Hematopoietic multipotent progenitor cell treated with erythropoietin and hydrocortisone succinate and interleukin-3 and kit ligand, for 15 days (in vitro differentiated cells): ENCODE measurements around the gene DDX47.
"Not testable (repeated sequence)": the region's sequence is repeated elsewhere in the genome, so short reads cannot be mapped to it uniquely, and the experiment has no call there.

Source experiments
- DNase-seq: peaks from one replicate; pipeline ENCODE4 v3.0.0-alpha.2; 2015; ENCODE audit warnings: low spot score

The DDX47 gene

DNA sequence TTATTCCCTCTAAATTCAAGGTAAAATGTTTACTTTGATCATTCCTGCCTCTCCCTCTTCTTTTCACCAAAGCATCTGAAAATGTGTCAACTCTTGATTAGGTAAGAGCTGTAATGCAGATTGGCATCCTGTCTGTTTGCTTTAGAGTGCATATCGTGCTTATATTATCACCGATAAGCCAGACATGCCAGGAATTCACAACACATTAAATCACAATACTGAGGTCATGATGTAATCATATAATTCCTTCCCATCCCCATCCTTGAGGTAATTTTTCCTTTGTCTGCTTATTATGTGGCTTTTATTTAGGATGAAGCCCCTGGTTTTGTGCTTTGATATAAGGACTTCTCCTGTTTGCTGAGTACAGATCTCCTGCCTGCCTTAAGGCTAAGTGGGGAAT is 10.2 kb downstream of the DDX47 start:
- no peak for DNase-seq

DNA sequence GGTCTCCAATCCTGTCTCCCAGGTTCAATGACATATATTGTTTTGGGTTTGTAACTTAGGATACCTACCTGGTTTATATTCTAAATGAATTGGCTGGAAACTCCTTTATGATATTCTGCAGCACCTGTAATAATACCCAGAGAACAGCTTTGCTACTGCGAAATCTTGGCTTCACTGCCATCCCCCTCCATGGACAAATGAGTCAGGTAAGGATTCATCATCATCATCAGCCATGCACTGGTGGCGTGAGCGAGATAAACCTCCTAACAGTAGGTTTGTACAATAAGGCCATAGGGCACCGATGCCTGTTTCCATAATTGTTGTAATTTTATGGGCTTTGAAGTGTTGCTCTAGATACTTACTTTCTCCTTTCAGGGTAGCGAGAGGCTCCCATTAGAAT is 10.7 kb downstream of the DDX47 start:
- no peak for DNase-seq

DNA sequence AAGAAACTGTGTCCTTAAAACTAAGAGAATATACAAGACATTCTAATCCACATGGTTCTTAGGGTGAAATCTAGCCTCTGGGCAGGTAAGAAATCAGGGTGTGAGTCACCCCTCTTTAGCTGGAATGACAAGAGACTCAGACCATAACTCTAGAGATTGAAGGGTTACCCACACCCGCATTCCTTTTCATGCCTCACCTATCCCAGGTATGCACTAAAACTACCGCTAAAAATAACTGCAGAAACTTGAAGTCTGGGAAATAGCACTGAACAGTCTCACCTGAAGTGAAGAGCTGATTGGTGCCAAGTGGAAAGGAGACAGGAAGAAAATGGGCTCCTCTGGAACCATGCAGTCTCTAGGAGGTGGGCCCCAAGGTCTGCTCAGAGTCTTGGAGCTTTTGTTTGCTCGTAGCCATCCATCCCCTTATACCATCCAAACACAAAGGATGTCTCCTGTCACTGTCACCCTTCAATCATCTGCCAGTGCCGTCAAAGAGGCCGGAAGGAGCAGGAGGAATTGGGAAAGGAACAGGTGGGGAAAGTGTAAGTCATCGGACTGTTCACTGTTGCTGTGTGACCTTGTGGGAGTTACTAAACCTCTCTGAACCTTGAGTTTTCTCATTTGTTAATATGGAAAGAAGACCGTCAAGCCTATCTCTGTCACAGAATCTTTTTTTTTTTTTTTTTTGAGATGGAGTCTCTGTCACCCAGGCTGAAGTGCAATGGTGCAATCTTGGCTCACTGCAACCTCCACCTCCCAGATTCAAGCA is 22.4 kb downstream of the DDX47 start:
- no peak for DNase-seq

DNA sequence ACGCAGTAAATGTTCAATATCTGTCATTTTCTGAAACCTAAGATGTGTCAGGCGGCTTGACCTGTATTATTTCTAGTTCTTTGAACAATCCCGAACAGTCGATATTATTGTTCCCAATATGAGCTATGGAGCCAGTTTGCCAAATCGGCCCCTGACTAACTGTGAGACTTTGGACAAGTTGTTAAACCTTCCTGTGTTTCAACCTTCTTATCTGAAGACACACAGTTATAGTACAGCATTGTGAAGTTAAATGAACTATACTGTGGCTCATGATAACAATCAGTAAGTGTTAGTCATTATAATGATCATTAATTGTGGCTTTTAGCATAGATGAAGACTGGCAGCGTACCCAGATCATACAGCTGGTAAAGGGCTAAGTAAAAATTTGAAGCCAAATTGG is 23.4 kb downstream of the DDX47 start:
- DNase-seq, result no peak

DNA sequence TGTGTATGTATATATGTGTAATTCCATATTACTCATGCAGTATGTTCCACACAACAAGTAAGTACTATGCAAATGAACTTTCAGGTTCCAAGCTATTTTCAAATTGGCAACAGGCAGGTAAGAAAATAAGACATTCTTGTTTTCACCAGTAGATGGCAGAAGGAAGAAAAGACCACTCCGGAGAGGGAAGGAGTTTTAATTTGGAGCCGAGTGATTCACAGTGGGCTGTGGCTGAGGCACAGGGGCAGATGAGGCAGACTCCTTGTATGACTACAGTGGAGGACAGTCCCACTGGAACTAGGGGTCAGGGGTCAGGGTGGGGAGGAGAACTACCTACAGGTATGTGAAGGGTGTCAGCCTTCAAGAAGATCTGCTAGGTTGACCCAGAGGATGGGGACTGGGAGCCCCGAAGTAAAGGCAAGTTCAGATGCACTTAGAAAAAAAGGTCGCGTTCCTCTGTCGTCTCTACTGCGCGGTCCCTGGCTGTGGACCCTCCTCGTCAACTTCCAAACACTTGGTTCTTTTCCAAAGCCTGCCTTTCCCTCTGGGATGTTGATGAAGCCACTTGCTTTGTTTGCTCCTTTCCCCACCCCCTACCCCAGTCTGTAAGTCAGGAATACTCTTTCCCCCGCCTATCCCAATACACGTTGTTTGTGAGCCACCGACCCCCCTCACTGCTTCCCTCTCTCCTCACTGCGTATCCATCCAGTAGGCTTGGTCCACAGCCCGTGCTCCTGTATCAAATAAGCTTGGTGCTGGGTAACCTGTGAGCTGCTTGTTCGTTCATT is 24.1 kb downstream of the DDX47 start:
- peak; percentile 56 for DNase-seq

DNA sequence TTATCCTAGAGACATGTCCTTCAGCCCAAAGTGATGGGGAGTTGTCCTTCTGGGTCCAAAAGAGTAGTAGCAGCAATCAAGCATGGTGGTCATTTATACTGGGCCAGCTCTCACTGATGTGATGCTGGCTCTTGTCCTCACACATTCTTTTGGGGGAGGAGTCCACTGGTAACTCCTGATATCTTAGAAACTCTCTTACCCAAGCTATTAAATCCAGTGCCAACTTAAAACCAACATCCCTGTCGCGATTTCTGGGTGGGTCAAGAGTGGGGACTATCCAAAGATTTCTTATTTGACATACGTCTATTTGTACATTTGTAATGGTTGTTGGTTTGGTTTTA is 24.6 kb downstream of the DDX47 start:
- no peak for DNase-seq

DNA sequence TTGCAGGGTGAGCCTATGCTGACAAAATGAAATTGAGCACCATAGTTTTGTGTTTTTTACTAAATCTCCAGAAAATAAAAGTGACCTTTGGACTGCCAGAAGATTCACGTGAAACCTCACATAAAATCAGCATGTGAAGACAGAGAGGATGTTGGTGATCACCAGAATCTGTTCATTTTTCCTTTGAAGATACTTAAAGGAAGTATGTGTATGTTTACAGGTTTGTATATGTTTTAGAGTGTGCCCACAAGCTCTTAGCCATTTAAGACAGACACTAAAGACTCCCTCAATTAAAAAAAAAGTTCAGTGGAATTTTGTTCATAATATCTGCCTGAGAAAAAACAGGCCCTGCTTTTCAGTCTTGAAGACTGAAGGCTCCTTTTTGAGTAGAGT is 25.9 kb downstream of the DDX47 start:
- DNase-seq, result no peak

DNA sequence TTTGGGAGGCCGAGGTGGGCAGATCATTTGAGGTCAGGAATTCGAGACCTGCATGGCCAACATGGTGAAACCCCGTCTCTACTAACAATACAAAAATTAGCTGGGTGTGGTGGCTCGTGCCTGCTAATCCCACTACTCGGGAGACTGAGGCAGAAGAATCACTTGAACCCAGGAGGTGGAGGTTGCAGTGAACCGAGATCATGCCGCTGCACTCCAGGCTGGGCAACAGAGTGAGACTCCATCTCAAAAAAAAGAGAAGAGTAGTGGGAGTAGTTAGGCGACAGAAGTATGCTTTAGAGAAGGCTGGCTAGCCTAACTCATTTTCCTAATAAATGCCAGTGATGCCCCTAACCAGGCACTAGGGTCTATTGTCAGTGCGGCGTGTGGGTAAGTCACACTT is 26.3 kb downstream of the DDX47 start:
- not testable (repeated sequence) for DNase-seq

DNA sequence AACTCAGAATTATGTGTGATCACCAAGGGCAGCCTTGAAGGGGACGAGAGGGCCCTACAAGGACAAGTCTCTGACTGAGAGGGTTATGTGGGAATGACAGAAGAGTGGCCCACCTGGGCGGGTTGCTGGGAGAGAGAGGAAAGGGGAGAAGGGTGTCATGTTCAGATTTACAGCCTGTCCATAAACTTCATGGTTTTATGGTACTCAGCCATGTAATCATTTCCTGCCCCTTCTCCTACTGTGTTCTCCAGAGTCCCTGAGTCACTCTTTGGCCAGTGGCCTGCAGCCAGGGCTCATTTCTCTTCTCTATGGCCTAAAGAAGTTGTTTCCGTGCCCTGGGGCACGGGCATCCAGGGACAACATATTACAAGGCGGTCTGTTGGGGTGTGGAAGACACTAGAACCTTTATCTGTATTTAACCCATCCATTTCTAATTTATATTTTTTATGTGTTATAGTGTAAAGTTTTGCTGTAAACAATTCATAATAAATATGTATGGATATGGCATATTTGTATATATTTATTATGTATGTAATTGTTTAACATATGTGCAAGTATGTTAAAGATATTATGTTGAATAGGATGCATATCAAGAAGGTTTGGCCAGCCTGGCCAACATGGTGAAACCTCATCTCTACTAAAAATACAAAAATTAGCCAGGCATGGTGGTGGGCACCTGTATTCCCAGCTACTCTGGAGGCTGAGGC is 26.9 kb downstream of the DDX47 start:
- no peak for DNase-seq

DNA sequence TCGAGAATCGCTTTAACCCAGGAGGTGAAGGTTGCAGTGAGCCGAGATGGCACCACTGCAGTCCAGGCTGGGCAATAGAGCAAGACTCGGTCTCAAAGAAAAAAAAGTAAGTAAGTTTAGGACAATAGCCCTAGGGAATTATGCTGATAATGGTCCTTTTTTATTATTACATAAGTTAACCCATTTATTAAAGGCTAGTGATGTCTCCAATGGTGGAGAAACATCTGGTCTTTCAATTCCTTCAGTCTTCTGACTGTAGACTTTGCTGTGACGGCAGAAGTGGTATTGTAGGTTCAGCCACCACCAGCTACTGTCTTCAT is 27.4 kb downstream of the DDX47 start:
- no peak for DNase-seq

DNA sequence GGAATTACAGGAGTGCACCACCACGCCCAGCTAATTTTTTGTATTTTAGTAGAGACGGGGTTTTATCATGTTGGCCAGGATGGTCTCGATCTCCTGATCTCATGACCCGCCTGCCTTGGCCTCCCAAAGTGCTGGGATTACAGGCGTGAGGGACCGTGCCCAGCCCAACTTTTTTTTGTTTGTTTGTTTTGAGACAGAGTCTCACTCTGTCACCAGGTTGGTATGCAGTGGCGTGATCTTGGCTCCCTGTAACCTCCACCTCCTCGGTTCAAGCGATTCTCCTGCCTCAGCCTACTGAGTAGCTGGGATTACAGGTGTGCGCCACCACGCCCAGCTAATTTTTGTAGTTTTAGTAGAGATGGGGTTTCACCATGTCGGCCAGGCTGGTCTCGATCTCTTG is 28.3 kb downstream of the DDX47 start:
- not testable (repeated sequence) for DNase-seq

DNA sequence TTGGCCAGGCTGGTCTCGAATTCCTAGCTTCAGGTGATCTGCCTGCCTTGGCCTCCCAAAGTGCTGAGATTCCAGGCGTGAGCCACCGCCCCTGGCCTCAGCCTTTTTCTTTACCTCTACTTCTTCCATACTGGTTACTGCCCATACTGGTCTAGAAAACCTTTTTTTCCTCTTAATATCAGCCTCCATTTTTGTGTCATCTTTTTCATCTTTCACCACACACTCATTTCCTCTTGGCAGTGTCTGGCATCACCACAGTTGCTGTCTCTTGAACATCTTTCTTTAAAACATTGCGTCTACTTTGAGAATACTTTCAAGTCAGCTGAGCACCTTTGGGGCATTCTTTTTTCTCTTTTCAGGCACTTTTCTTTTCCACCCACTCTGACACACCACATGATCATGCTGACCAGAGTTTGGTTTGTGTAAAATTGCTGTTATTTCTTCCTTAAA is 32.7 kb downstream of the DDX47 start:
- no peak for DNase-seq

DNA sequence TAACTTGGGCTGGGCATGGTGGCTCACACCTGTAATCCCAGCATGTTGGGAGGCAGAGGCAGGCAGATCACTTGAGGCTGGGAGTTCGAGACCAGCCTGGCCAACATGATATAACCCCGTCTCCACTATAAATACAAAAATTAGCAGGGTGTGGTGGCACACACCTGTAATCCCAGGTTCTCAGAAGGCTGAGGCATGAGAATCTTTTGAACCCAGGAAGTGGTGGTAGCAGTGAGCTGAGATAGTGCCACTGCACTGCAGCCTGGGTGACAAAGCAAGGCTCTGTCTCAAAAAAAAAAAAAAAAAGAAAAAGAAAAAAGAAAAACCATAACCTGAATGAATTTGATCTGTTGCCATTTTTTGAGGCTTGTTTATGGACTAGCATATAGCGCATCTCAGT is 33.6 kb downstream of the DDX47 start:
- DNase-seq, result not testable (repeated sequence)

DNA sequence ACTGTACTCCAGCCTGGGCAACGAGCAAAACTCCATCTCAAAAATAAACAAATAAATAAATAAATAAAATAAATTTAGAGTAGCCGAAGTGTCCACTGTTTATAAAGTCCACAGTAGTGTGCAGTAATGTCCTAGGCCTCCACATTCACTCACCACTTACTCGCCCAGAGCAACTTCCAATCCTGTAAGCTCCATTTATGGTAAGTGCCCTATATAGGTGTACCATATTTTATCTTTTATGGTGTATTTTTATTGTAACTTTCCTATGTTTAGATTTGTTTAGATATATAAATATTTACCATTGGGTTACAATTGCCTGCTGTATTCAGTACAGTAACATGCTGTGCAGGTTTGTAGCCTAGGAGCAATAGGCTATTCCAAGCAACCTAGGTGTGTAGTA is 40.3 kb downstream of the DDX47 start:
- DNase-seq, result no peak

DNA sequence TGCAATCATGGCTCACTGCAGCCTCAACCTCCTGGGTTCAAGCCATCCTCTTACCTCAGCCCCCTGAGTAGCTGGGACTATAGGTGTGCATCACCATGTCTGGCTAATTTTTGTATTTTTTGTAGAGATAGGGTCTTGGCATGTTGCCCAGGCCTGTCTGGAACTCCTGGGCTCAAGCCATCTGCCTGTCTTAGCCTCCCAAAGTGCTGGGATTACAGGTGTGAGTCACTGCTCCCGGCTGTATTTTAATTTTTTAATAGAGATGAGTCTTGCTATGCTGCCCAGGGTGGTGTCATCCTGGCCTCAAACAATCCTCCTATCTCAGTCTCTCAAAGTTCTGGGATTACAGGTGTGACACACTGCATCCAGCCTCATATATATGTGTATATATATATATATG is 46.5 kb downstream of the DDX47 start:
- DNase-seq, result no peak

DNA sequence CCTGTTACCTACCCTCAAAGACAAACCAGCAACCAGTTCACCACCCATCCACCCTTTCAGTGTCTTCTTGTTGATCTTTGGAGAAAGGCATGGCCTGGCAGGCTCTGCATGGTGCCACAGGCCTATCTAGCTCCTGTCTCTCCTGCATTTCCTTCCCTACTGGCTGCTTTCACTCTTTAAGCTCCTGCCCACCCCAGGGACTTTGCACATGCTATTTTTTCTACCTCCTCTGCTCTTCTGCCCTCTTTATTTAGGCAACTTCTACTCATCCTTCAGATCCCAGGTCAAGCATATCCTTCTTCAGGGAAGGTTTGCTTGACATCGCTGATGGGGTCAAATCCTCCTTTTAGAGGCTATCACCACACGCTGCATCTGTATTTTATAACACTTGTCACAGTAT is 51.1 kb downstream of the DDX47 start:
- DNase-seq, result no peak

DNA sequence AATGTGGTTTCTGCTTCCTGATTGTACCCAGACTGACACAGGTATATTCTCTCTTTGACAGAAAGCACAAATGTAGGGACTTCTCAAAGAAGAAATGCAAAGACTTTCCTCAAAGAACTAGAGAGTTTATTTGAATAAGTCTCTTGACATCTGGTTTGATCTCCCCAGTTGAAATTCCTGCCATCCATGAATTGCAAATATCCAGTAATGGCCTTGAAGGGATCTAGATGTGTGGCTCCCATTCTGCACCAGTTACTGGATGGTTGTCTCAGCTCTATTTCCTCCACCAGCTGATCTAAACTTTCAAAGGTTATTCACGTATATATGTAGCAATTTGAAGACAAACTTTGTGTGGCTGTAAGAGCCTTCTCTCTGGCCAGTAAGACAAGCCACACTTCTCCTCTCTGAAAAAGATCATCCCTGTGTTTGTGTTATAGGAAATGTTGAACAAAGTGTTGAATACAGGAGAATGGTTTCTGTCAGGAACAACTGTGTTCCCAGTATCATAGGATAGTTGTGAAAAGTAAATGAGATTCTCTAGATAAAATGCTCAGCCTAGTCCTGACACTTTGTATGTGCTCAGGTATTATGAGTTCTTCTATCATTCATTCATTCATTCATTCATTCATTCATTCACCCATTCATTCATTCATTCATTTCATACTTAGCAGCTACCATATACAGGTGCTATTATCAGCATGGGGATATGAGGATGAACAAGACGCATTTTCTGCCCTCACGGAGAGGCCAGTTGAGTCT is 55.5 kb downstream of the DDX47 start:
- no peak for DNase-seq

DNA sequence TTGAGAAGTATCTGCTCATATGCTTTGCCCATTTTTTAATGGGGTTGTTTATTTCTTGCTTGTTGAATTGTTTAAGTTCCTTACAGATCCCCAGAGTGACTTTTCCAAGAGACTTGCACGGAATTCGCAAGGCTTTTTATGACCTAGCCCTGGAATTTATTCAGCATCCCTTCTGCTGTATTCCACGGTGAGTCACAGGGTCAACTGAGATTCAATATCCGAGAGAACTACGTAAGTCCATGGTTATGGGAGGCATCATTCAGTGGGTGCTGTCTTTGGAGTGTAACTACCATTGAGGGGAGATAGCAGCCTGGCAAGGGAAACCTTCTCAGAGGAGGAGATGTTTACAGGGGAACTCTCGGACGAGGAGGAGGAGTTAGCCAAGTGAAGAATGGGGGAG is 57.3 kb downstream of the DDX47 start:
- no peak for DNase-seq

DNA sequence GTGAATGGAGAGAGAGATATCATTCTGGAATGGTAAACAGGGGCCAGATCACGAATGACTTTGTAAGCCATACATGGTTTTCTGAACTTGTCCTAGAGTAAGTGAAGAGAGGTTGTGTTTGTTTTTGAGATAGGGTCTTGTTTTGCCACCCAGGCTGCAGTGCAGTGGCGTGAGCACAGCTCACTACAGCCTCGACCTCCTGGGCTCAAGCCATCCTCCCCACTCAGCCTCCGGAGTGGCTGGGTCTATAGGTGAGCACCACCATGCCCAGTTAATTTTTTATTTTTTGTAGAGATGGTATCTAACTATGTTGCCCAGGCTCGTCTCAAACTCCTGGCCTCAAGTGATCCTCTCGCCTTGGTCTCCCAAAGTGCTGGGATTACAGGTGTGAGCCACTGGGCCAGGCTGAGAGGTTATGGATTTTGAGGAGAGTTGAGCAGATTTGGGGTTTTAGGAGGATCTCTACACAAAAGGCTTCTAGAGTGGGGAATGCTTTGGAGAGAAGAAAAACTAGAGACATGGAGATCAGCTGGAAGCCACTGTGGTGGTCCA is 58.5 kb downstream of the DDX47 start:
- DNase-seq, result no peak

DNA sequence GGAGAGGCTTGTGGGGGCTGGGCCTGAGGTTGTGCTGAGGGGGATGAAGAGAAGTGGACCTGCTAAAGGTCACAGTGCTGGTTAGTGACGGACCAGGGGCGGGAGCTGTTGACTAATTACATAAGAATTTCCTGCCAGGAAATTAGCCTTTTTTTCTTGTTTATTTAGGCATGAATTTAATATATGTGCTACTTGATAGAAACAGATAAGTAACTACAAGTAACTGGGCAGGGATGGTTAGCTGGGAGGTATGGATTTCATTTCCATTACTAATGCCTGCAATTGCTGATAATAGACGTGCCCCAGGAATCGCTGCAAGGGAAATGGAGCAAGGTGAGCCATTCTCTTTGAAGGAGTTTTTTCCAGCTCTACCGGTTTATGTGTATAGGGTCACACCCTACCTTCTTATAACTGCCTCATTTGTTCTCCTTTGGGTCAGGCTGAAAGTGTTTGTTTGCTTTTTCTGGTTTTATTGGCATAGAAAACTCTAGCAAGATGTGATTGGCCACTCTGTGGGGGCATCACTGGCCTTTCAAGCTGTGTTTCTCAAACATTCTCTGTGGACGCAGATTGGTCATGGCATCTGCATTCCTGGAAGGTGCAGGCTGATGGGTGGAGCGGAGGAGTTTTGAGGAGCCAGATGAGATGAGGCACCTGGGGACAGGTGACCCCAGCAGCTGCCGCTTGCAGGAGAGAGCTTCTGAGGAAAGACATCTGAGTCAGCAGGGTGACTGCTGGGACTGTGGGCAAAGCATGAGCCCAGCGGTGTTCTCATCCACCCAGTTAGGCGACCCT is 59.2 kb downstream of the DDX47 start:
- no peak for DNase-seq

DNA sequence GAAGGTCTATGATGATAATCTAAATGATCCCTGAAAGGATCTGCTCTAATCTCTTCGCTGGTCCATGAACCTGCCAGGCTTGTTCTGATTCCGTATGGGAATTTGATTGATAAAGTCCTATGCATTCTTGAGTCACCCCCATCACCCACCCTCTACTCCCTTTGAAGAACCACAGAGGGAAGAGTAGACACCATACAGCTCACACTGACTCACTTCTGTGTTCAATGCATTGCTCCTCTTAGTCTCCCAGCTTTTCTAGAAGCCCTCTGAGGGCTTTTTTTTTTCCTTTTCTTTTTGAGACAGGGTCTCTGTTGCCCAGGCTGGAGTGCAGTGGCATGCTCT is 59.8 kb downstream of the DDX47 start:
- no peak for DNase-seq

DNA sequence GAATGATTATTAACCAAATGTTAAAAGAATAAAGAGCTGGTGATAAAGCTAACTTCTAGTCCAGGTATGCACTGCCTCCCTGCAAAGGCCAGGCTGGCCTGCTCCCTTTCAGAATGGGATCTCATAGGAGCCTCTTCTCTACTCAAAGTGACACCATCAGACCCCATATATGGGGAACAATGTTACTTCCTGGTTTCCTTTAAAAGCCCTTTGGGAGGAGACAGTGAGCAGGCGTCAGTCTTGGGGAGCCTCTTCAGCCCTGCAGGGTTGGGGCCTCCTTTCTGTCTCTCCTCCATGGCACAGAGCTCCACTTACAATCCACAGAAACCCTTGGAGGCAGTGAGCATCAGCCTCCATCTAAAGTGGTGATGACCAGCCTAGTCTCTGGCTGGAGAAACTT is 60.9 kb downstream of the DDX47 start:
- DNase-seq, result no peak
